ENCODE measurements around the gene GRIN1.

- peak; percentile 22; the same call in 1 of the 2 replicates for TF ChIP-seq CTCF (conservative IDR thresholded peaks at IDR 0.05; ENCODE audit: low read length)
- TF ChIP-seq EZH2phosphoT487 (IDR thresholded peaks at IDR 0.05; ENCODE audit: borderline replicate concordance) = no peak
Observed at GRCh38 chr9:137190315-137190856, 51.4 kb downstream of the GRIN1 start.
